Esophagus squamous epithelium (tissue), 5 donors: ENCODE results near the gene NPAS1. TPM values are rescaled to one million over a fixed set of nuclear protein-coding genes. Genes with fewer than 3 reads are reported as not detected.
"Not testable (repeated sequence)": the region's sequence is repeated elsewhere in the genome, so short reads cannot be mapped to it uniquely, and the experiment has no call there.

Experiments used
- DNase-seq: peaks from one replicate; lab custom pipeline; 2025; lab: John Stamatoyannopoulos, UW
- H3K27ac ChIP-seq, 4 donors: fragments of 200-600 bp; sonication (generic); one replicate each; pipeline ENCODE4 v1.5.1; 2016 to 2019; ENCODE audit warnings: mild to moderate bottlenecking in 1 of 4
- H3K27me3 ChIP-seq, 4 donors: fragments of 200-600 bp; sonication (generic); 1 replicate in 3 of 4; 2 replicates in 1 of 4; pipeline versions ENCODE4 v1.5.1 to v1.6.0; 2017 to 2021; ENCODE audit warnings: antibody characterized with exemption in 1 of 4
- H3K36me3 ChIP-seq, 3 donors: fragments of 200-600 bp; sonication (generic); one replicate each; pipeline ENCODE4 v1.5.1; 2016 to 2019
- H3K4me1 ChIP-seq, 3 donors: fragments of 200-600 bp; sonication (generic); one replicate each; pipeline ENCODE4 v1.5.1; 2017 to 2019
- H3K4me3 ChIP-seq, 4 donors: fragments of 200-600 bp; sonication (generic); 1 replicate in 3 of 4; 2 replicates in 1 of 4; pipeline ENCODE4 v1.5.1; 2016 to 2019; ENCODE audit warnings: mild to moderate bottlenecking in 2 of 4, moderate library complexity in 1 of 4
- H3K9me3 ChIP-seq, 3 donors: fragments of 200-600 bp; sonication (generic); one replicate each; pipeline ENCODE4 v1.5.1; 2016 to 2019
- POLR2A ChIP-seq, 4 donors: fragments of 450-650 bp; IDR thresholded peaks; one replicate each; pipeline ENCODE4 v1.6.1; 2017; ENCODE audit warnings: antibody characterized with exemption in 4 of 4, mild to moderate bottlenecking in 4 of 4, moderate library complexity in 3 of 4
- whole genome bisulfite sequencing, 2 donors: methylation state at CpG; one replicate each; pipeline ENCODE4 v1.1.5; 2018; 5-methylcytosine and 5-hydroxymethylcytosine counted together
- intact Hi-C: fragments of 100-400 bp; cut with DNase I; formaldehyde crosslinking; loops from one replicate; pipeline ENCODE4 v1.15.0; 2022
- total RNA-seq, 4 donors: library from RNA; depleted of rRNA; stranded (reverse); fragments of >200 nt; gene quantifications; one replicate each; pipeline ENCODE4 v1.1.0, GENCODE V29; 2016
- TF ChIP-seq, protein P1 (sequence below), 6 experiments: fragments of 450-650 bp in 4 of 6; fragments of 200-600 bp in 2 of 6; sonication (generic) in 2 of 6; IDR thresholded peaks; one replicate each; pipeline ENCODE4 v1.5.1; 2016 to 2019; ENCODE audit warnings: antibody characterized with exemption in 6 of 6, mild to moderate bottlenecking in 4 of 6, moderate library complexity in 4 of 6
- donor health status: DM: yes; HTN: yes; CAD: no.

The NPAS1 gene
- total RNA-seq, 4 donors from 2014 or later, result 0.18 to 4.3 (median 1.1) TPM; not detected in 1

DNA sequence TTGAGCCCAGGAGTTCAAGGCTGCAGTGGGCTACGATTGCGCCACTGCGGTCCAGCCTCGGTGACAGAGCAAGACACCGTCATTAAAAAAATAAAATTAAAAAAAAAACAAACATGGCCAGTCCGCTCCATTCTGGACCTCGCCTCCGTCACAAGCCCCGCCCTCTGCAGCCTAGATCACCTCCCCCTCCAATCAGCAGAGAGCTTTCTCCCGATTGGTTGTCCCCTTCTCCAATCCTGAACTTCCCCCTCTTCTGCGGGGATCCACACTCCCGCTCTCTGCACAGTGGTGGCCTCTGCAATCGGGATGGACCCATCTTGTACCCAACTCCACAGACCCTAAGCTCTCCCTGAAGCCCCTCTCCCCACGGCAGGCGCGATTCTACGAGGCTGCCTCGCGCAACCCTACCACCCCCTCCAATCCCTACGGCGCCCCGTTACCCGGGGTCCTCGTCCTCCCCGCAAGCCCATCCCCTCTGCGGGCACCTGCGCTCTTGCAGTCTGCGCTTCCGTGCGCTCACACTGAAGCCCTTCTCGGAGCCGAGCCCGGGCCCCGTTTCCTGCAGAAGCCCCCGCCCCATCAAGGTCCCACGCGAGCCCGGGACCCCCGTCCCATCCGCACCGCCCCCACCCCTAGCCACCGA lies 28.2 kb downstream of the NPAS1 start:
- peaks cover 8 to 25% (median 13%) of the 10 kb centered on the region in 3 donors for H3K4me1 ChIP-seq
- H3K27me3 ChIP-seq, result no peaks in the 10 kb centered on the region
- no peak for TF ChIP-seq POLR2A (IDR thresholded peaks at IDR 0.05)
- TF ChIP-seq, protein P1, sequence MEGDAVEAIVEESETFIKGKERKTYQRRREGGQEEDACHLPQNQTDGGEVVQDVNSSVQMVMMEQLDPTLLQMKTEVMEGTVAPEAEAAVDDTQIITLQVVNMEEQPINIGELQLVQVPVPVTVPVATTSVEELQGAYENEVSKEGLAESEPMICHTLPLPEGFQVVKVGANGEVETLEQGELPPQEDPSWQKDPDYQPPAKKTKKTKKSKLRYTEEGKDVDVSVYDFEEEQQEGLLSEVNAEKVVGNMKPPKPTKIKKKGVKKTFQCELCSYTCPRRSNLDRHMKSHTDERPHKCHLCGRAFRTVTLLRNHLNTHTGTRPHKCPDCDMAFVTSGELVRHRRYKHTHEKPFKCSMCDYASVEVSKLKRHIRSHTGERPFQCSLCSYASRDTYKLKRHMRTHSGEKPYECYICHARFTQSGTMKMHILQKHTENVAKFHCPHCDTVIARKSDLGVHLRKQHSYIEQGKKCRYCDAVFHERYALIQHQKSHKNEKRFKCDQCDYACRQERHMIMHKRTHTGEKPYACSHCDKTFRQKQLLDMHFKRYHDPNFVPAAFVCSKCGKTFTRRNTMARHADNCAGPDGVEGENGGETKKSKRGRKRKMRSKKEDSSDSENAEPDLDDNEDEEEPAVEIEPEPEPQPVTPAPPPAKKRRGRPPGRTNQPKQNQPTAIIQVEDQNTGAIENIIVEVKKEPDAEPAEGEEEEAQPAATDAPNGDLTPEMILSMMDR (IDR thresholded peaks at IDR 0.05), result no peak
- H3K27ac ChIP-seq, result peak overlapping the region; percentile 69 to 93 (median 88)
- peak overlapping the region; percentile 85 to 100 (median 96) for H3K4me3 ChIP-seq
- intact Hi-C loops, result no loop called here
- H3K9me3 ChIP-seq, result no peaks in the 10 kb centered on the region
- 7 to 11% methylated on average over 25 to 26 of the region's 42 CpGs for WGBS, 2 donors
- peak; percentile 31 for DNase-seq
- peaks cover 0 to 29% (median 0%) of the 10 kb centered on the region in 3 donors for H3K36me3 ChIP-seq

DNA sequence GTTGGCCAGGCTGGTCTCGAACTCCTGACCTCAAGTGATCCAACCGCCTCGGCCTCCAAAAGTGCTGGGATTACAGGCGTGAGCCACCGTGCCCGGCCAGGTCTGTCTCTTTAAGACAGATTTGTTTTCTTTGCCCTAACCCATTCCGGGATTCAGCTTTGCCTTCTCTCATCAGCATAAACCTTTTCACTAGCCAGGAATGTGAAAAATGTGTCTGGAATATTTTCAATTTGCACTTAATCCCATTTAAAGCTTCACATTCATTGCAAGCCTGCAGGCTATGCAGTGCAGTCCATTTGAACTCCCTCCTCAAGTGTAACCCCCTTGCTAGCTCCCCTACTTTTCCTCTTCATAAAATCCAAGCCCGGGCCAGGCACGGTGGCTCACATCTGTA lies 29.7 kb downstream of the NPAS1 start:
- Histone ChIP-seq H3K27me3 (no peaks in the 10 kb centered on the region), H3K27ac (peak overlapping the region in 2 of 4 donors; percentile 37 to 60), H3K9me3 (no peaks in the 10 kb centered on the region), H3K36me3 (peaks cover 0 to 20% (median 0%) of the 10 kb centered on the region in 3 donors), H3K4me1 (peaks cover 8 to 25% (median 13%) of the 10 kb centered on the region in 3 donors), H3K4me3 (peak overlapping the region; percentile 14 to 98 (median 90))
- WGBS, 2 donors, result 31 to 36% methylated on average over 8 to 9 of the region's 9 CpGs
- no peak for TF ChIP-seq POLR2A (IDR thresholded peaks at IDR 0.05)
- TF ChIP-seq, protein P1 (IDR thresholded peaks at IDR 0.05), result no peak
- intact Hi-C loops, result no loop called here
- DNase-seq, result no peak

DNA sequence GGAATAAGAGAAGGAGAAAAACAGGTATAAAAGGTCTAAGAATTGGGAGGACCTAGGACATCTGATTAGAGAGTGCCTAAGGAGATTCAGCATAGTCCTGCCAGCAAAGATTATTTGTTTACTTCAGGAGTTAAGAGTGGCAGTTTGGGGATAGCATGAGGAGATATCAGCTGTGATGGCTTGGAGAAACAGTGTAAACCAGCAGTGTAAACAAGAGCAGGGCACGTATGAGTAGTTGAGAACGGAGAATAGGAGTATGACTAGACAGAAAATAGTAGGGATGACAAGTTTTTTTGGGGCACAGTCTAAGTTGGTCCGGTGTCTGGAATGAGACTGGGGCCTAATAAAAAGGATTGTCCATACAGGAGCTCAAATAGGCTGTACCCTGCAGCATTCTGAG lies 30.9 kb downstream of the NPAS1 start:
- H3K4me3 ChIP-seq, intact Hi-C loops, H3K36me3 ChIP-seq, H3K27me3 ChIP-seq, DNase-seq, H3K9me3 ChIP-seq, H3K27ac ChIP-seq: not testable (repeated sequence)
- peaks cover 8 to 25% (median 13%) of the 10 kb centered on the region in 3 donors for H3K4me1 ChIP-seq
- WGBS, 2 donors, result 73 to 78% methylated on average over 3 of the region's 3 CpGs

DNA sequence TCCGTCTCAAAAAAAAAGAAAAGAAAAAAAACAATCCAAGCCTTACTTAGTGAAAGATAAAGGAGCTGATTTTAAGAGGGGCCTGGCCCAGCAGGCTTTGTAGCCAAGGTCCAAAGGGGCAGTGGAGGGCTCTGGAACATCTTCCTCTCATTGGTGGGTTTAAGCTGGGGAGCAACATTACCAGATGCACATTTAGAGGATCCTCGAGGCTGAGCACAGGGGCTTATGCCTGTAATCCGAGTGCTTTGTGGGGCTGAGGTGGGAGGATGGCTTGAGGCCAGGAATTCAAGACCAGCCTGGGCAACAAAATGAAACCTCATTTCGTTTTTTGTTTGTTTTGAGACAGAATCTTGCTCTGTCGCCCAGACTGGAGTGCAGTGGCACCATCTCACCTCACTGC lies 36.8 kb downstream of the NPAS1 start:
- 39 to 44% methylated on average over 5 of the region's 5 CpGs for WGBS, 2 donors
- Histone ChIP-seq H3K9me3 (no peaks in the 10 kb centered on the region), H3K4me1 (no peaks in the 10 kb centered on the region), H3K27me3 (no peaks in the 10 kb centered on the region), H3K27ac (no peak overlapping the region), H3K4me3 (no peak overlapping the region), H3K36me3 (no peaks in the 10 kb centered on the region)
- DNase-seq, result no peak
- intact Hi-C loops, result no loop called here
- TF ChIP-seq POLR2A (IDR thresholded peaks at IDR 0.05), result no peak
- TF ChIP-seq, protein P1 (IDR thresholded peaks at IDR 0.05), result no peak

DNA sequence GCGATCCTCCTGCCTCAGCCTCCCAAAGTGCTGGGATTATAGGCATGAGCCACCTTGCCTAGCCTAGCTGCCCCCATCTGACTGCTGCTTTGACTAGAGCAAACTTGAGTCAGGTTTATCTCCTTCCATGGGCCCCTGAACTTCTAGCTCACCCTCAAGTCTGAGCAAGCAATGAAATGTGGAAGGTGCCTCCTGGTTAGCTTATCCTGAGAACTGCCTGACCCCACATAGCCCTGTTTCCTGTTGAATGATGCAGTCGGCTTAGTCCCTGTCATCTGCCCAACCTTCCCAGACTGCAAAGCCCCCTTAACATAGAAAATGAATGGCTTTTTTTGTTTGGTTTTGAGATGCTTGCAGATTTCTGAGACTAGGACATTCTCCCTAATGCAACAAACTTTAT lies 37.7 kb downstream of the NPAS1 start:
- WGBS, 2 donors, result 56% methylated on average over 2 of the region's 2 CpGs

More for the DNA sequence above, 37.7 kb downstream of the NPAS1 start:
- no peaks in the 10 kb centered on the region for H3K9me3 ChIP-seq
- DNase-seq, result no peak
- H3K4me3 ChIP-seq, result no peak overlapping the region
- no peak for TF ChIP-seq POLR2A (IDR thresholded peaks at IDR 0.05)
- TF ChIP-seq, protein P1 (IDR thresholded peaks at IDR 0.05), result no peak
- intact Hi-C loops, result no loop called here
- no peaks in the 10 kb centered on the region for H3K4me1 ChIP-seq
- no peaks in the 10 kb centered on the region for H3K36me3 ChIP-seq
- H3K27ac ChIP-seq, result no peak overlapping the region
- H3K27me3 ChIP-seq, result no peaks in the 10 kb centered on the region
